HepG2 (cell line): Measurements from ENCODE around the gene CADM4. TPM values are rescaled to one million over a fixed set of nuclear protein-coding genes. Genes with fewer than 3 reads are reported as not detected.

Experiments used
- BRD4 ChIP-seq: sonication (generic); formaldehyde crosslinking; IDR thresholded peaks from 2 replicates; pipeline ENCODE4 v1.4.0; 2020; ENCODE audit warnings: missing genetic modification reagents
- KAT8 ChIP-seq: IDR thresholded peaks from 2 replicates; pipeline ENCODE4 v1.6.1; 2016; ENCODE audit warnings: missing genetic modification reagents, missing compliant biosample characterization
- KDM4B ChIP-seq: sonication (generic); formaldehyde crosslinking; IDR thresholded peaks from 2 replicates; pipeline ENCODE4 v1.4.0; 2020; ENCODE audit warnings: missing genetic modification reagents
- KLF11 ChIP-seq: IDR thresholded peaks from 2 replicates; pipeline ENCODE4 v1.6.1; 2016; ENCODE audit warnings: missing compliant biosample characterization
- KLF12 ChIP-seq: sonication (generic); formaldehyde crosslinking; IDR thresholded peaks from 2 replicates; pipeline ENCODE4 v1.4.0; 2020; ENCODE audit warnings: missing genetic modification reagents, borderline replicate concordance
- NBN ChIP-seq: fragments of 450-650 bp; conservative IDR thresholded peaks from 2 replicates; pipeline ENCODE4 v1.6.1; 2017
- TARDBP ChIP-seq: sonication (generic); formaldehyde crosslinking; IDR thresholded peaks from 2 replicates; pipeline ENCODE4 v1.8.0; 2022; ENCODE audit warnings: mild to moderate bottlenecking, missing genetic modification reagents
- ZNF572 ChIP-seq: sonication (generic); formaldehyde crosslinking; IDR thresholded peaks from 2 replicates; pipeline ENCODE4 v1.5.1; 2020; ENCODE audit warnings: mild to moderate bottlenecking, missing genetic modification reagents
- polyA plus RNA-seq, 8 experiments: library from polyadenylated mRNA; depleted of rRNA in 3 of 8; stranded (reverse) in 7 of 8; unstranded in 1 of 8; fragments of >200 nt; fragmentation: Illumina TruSeq in 4 of 8; extraction: Trizol in 4 of 8; gene quantifications; 2 replicates each; pipeline versions ENCODE4 v1.2.1 to v1.2.3, GENCODE V29; 2011 to 2016; ENCODE audit warnings: low read depth in 4 of 8, missing spikeins in 1 of 8, mixed read lengths in 1 of 8; ENCODE audit not compliant: insufficient read depth in 1 of 8
- total RNA-seq, 5 experiments: library from RNA; depleted of rRNA; stranded (reverse); fragments of >200 nt; fragmentation: Illumina TruSeq; extraction: Trizol; gene quantifications; 2 replicates each; pipeline ENCODE4 v1.2.3, GENCODE V29; 2016; ENCODE audit warnings: low read depth in 1 of 5
- TF ChIP-seq, protein P1 (sequence below): sonication (generic); formaldehyde crosslinking; IDR thresholded peaks from 2 replicates; pipeline ENCODE4 v1.4.0; 2020; ENCODE audit warnings: low read depth, missing genetic modification reagents
- TF ChIP-seq, protein P2 (sequence below): sonication (generic); formaldehyde crosslinking; IDR thresholded peaks from 2 replicates; pipeline ENCODE4 v1.5.0; 2020; ENCODE audit warnings: mild to moderate bottlenecking, missing genetic modification reagents, borderline replicate concordance
- TF ChIP-seq, protein P3 (sequence below): sonication (generic); formaldehyde crosslinking; IDR thresholded peaks from 2 replicates; pipeline ENCODE4 v1.4.0; 2020; ENCODE audit warnings: mild to moderate bottlenecking, missing genetic modification reagents
- TF ChIP-seq, protein P4 (sequence below): sonication (generic); IDR thresholded peaks from 2 replicates; pipeline ENCODE4 v1.6.1; 2016; ENCODE audit warnings: low read depth, borderline replicate concordance

Gene CADM4
- total and polyA plus RNA-seq, 2 of the 13 experiments (the other 11 are each of a cell fraction or from before 2014, with no cell fraction given) = 8.5 to 16.0 TPM

DNA sequence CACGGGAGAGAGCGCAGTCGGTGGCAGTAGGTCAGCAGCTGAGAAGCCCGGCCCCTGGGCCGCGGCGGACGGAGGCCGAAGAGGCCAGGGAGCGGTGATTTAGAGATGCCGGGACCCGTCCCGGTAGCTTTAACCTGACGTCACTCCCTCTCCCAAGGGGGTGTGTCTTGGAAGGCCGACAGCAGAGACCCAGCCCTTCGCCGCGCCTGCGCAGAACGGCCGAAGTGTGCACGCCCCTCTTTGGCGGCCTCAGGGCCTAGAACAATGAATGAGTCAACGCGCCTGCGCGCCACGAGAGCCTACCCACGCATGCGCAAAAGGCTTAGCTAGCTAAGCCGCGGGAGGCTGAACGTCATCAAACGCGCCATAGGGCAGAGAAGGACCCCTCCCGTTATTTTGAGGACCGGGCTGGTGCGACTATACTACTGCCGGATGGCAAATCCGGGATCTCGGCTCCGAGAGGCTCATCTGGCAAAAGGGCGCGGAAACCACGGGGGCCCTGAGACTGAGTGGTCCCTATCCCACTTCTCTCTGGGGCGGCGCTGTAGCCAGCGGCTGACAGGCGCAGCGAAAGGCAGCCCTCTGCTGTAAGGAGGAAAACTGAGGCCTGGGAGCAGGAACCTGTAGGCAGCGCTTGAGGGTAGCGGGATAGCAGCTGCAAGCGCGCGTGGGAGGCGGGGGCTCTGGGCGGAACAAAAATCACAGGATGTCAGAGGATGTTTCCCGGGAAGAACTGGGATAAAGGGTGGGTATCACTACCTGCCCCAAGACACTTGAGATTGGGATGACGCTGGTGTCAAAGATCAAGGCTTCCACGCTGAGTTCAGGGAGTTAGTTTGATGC is 43.4 kb downstream of the CADM4 start, which contains the start of the genes IRGQ and ZNF576 (continued):
- TF ChIP-seq, protein P1, sequence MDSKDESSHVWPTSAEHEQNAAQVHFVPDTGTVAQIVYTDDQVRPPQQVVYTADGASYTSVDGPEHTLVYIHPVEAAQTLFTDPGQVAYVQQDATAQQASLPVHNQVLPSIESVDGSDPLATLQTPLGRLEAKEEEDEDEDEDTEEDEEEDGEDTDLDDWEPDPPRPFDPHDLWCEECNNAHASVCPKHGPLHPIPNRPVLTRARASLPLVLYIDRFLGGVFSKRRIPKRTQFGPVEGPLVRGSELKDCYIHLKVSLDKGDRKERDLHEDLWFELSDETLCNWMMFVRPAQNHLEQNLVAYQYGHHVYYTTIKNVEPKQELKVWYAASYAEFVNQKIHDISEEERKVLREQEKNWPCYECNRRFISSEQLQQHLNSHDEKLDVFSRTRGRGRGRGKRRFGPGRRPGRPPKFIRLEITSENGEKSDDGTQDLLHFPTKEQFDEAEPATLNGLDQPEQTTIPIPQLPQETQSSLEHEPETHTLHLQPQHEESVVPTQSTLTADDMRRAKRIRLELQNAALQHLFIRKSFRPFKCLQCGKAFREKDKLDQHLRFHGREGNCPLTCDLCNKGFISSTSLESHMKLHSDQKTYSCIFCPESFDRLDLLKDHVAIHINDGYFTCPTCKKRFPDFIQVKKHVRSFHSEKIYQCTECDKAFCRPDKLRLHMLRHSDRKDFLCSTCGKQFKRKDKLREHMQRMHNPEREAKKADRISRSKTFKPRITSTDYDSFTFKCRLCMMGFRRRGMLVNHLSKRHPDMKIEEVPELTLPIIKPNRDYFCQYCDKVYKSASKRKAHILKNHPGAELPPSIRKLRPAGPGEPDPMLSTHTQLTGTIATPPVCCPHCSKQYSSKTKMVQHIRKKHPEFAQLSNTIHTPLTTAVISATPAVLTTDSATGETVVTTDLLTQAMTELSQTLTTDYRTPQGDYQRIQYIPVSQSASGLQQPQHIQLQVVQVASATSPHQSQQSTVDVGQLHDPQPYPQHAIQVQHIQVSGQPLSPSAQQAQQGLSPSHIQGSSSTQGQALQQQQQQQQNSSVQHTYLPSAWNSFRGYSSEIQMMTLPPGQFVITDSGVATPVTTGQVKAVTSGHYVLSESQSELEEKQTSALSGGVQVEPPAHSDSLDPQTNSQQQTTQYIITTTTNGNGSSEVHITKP = peak; percentile 55; the same call in 1 of the 2 replicates
- TF ChIP-seq, protein P2, sequence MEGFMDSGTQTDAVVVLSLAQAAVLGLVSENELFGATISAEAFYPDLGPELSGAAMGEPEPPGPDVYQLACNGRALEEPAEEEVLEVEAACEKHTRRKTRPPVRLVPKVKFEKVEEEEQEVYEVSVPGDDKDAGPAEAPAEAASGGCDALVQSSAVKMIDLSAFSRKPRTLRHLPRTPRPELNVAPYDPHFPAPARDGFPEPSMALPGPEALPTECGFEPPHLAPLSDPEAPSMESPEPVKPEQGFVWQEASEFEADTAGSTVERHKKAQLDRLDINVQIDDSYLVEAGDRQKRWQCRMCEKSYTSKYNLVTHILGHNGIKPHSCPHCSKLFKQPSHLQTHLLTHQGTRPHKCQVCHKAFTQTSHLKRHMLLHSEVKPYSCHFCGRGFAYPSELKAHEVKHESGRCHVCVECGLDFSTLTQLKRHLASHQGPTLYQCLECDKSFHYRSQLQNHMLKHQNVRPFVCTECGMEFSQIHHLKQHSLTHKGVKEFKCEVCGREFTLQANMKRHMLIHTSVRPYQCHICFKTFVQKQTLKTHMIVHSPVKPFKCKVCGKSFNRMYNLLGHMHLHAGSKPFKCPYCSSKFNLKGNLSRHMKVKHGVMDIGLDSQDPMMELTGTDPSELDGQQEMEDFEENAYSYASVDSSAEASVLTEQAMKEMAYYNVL (CRISPR knock-in tag) = no peak
- TF ChIP-seq, protein P3, sequence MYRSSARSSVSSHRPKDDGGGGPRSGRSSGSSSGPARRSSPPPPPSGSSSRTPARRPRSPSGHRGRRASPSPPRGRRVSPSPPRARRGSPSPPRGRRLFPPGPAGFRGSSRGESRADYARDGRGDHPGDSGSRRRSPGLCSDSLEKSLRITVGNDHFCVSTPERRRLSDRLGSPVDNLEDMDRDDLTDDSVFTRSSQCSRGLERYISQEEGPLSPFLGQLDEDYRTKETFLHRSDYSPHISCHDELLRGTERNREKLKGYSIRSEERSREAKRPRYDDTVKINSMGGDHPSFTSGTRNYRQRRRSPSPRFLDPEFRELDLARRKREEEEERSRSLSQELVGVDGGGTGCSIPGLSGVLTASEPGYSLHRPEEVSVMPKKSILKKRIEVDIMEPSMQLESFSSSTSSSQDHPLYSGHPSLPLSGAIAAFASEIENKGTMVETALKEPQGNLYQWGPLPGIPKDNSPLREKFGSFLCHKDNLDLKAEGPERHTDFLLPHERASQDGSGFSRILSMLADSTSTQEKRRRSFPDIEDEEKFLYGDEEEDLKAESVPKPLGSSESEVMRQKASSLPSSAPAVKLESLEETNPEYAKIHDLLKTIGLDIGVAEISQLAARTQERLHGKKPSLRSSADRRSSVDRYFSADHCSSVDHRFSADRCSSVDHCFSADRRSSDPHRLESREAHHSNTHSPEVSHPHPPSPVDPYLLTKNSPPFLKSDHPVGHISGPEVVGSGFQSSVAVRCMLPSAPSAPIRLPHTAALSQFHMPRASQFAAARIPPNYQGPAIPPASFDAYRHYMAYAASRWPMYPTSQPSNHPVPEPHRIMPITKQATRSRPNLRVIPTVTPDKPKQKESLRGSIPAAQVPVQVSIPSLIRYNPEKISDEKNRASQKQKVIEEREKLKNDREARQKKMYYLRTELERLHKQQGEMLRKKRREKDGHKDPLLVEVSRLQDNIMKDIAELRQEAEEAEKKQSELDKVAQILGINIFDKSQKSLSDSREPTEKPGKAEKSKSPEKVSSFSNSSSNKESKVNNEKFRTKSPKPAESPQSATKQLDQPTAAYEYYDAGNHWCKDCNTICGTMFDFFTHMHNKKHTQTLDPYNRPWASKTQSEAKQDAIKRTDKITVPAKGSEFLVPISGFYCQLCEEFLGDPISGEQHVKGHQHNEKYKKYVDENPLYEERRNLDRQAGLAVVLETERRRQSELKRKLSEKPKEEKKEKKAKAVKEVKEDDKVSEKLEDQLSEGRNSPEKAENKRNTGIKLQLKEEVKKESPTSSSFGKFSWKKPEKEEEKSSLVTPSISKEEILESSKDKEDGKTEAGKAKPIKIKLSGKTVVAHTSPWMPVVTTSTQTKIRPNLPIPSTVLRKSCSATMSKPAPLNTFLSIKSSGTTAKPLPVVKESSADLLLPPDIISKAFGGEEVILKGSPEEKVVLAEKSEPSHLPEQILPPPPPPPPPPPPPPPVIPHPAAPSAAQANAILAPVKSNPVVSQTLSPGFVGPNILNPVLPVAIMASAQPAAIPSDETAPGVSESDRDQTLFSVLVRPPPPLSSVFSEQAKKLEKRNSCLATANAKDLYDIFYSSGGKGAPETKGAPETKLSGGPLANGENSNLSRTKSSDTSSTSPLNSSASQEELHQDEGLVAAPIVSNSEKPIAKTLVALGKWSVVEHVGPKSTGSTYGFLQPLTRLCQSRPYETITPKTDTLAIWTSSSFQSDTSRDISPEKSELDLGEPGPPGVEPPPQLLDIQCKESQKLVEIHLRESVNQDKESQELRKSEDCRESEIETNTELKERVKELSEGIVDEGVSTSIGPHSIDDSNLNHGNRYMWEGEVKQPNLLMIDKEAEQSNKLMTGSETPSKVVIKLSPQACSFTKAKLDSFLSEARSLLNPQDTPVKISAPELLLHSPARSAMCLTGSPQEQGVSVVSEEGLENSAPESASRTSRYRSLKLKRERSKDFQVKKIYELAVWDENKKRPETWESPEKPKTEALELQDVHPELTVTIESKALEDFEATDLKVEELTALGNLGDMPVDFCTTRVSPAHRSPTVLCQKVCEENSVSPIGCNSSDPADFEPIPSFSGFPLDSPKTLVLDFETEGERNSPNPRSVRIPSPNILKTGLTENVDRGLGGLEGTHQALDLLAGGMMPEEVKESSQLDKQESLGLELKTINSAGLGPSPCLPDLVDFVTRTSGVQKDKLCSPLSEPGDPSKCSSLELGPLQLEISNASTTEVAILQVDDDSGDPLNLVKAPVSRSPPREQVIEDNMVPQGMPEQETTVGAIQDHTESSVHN = no peak
- no peak for TF ChIP-seq KLF11 (CRISPR knock-in tag)
- TF ChIP-seq, protein P4, sequence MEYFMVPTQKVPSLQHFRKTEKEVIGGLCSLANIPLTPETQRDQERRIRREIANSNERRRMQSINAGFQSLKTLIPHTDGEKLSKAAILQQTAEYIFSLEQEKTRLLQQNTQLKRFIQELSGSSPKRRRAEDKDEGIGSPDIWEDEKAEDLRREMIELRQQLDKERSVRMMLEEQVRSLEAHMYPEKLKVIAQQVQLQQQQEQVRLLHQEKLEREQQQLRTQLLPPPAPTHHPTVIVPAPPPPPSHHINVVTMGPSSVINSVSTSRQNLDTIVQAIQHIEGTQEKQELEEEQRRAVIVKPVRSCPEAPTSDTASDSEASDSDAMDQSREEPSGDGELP = peak; percentile 75; the same call in 1 of the 2 replicates
- TF ChIP-seq KDM4B = peak; percentile 66; the same call in 1 of the 2 replicates
- peak; percentile 98 for TF ChIP-seq KAT8 (CRISPR knock-in tag)
- TF ChIP-seq ZNF572 (CRISPR knock-in tag) = 0 out of 2 replicates have a peak, but pooled peaks have one; percentile 73
- no peak; the same call in 1 of the 2 replicates for TF ChIP-seq KLF12 (CRISPR knock-in tag)
- peak; percentile 86 for TF ChIP-seq TARDBP (CRISPR knock-in tag)
- 0 out of 2 replicates have a peak, but pooled peaks have one; percentile 63 for TF ChIP-seq BRD4
- TF ChIP-seq NBN = no peak
